ENCODE measurements around the gene CLCNKA.

- TF ChIP-seq CTCF (IDR thresholded peaks at IDR 0.05) (no peak), POLR2A (IDR thresholded peaks at IDR 0.05) (no peak)
These were observed 2.1 kb upstream of the CLCNKA start for GRCh38 chr1:16019644-16020277.

Measured in right lobe of liver (tissue), 4 donors.